NCI-H748 (cell line): ENCODE measurements around the gene OR5K2.
A peak's percentile ranks its signal among the peaks of the same experiment; 100 is the strongest.

Experiments used
- DNase-seq: peaks from one replicate; lab custom pipeline; 2025; ENCODE audit not compliant: unreplicated experiment; lab: John Stamatoyannopoulos, UW

Gene OR5K2

DNA sequence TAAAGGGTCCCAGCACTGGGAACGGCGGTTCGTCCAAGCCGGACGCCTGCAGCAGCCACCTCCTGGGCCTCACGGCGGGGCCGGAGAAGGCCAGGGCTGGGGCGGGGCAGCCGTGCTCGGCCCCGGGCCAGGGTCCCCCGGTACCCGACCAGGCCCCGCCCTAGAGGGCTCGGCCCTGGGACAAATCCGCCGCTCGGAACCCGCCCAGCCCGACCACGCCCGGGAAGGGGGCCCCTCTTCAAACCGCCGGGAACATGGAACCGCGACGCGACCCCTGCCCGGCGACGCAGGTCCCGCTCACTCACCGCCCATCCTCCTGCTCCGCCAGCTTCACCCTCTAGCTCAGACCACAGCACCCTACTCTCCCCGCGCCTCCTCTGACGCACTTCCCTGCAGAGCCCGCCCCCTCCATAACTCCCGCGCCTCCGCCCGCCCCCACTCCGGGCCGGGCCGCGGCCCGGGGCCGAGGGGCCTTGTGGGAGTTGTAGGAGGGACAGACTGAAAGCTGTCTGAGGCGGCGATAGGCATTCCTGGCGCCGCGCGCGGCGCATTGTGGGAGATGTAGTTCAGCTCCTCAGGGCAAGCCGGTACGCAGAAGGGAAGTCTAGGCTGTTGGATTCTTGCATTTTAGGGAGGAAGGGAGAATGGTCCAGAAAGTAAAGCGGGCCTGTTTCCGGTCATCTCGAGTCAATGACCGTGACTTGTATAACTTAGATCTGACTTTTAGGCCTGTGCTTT lies 25.2 kb downstream of the OR5K2 start, which contains the start of gene CLDND1:
Gene CLDND1 (minus strand): TSS at position 359 of the 738 bp plus-strand sequence. CDS start 1,478 bp downstream, outside the sequence.
- peak; percentile 93 for DNase-seq

GRCh38 chr3:98525494-98525893 lies 28.0 kb downstream of the OR5K2 start:
- no peak for DNase-seq

- DNase-seq = no peak
Measured at GRCh38 chr3:98528474-98529346, 31.2 kb downstream of the OR5K2 start.

- no peak for DNase-seq
Measured at GRCh38 chr3:98529856-98530459, 32.5 kb downstream of the OR5K2 start.

DNA sequence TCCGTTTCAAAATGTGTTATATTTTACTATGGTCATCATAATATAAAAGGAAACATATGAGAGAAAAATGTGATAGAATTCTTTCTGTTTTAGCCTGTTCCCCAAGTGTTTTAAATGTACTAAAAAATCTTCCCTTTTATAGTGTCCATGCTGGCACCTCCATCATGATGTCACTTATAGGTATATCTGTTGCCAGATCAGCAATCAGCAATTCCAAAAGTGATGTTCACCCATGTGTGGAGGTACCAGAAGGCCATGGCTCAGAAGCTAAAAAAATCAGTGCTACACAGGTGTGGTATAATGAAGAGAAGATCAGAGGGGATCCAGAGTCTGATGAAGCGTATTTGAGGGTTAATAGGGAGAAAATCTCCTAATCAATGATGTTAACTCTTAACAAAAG lies 33.2 kb downstream of the OR5K2 start:
- DNase-seq = no peak

DNA sequence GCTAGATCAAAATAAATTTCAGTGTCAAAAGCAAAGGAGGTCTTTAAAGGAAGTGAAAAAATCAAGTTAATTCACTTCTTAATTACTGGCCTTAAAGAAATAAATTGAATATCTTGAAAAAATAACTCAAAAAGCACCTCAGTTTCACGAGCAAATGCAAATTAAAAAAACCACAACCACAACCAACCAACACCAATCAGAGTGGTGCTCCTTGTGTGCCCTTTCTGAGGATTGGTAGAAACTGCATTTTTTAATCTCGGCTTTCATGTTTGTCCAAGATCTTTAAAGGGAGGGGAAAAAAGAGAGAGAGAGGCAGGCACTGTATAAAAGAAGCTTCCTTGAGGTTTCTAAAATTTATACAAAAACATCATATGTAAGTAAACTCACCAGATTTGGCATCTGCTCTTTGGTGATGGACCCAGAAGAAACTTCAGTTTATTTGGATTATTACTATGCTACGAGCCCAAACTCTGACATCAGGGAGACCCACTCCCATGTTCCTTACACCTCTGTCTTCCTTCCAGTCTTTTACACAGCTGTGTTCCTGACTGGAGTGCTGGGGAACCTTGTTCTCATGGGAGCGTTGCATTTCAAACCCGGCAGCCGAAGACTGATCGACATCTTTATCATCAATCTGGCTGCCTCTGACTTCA lies 34.3 kb downstream of the OR5K2 start, which contains the start of gene GPR15:
Gene GPR15 (plus strand): TSS at position 357 of the 653 bp plus-strand sequence. CDS start 56 bp downstream, at position 413.
- no peak for DNase-seq

DNA sequence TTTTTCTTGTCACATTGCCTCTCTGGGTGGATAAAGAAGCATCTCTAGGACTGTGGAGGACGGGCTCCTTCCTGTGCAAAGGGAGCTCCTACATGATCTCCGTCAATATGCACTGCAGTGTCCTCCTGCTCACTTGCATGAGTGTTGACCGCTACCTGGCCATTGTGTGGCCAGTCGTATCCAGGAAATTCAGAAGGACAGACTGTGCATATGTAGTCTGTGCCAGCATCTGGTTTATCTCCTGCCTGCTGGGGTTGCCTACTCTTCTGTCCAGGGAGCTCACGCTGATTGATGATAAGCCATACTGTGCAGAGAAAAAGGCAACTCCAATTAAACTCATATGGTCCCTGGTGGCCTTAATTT lies 34.8 kb downstream of the OR5K2 start:
- no peak for DNase-seq

DNA sequence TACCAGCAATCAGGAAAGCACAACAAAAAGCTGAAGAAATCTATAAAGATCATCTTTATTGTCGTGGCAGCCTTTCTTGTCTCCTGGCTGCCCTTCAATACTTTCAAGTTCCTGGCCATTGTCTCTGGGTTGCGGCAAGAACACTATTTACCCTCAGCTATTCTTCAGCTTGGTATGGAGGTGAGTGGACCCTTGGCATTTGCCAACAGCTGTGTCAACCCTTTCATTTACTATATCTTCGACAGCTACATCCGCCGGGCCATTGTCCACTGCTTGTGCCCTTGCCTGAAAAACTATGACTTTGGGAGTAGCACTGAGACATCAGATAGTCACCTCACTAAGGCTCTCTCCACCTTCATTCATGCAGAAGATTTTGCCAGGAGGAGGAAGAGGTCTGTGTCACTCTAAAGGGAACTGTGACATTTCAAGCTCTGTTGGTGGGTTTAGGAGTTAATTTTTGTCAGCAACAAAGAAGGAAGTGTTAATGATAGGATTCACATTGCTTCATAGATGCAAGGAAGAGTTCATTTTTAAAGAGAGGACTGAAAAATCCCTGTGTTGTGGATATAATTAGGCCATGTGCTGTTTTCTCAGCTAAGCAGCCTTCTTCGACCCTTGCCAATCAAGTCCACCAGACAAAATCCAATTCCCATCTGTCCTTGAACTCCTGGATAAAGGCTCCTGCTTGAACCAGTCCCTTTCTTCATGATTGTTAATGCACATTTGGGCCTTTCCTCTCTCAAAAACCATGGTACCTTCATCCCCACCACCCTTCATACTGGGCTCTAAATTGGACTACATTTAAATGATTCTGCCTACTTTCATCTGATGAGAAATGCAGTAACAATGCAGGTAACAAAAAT lies 35.5 kb downstream of the OR5K2 start:
- no peak for DNase-seq

DNA sequence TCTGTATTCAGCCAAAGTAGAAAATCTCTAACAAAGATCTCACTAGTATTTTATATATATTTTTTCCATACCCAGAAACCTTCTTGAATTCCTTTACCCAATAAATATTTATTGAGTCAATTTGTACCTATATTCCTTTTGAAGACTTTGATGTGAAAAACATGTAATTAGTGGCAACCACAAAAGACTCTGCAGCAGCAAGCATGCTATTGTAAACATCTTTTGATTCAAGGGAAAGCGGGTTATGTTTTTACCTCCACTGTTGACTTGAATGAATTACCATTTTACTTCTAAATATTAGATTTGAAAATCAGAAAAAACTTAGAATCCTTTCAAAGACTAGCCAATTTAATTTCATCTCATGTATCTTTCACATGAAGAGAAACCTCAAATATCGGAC lies 36.7 kb downstream of the OR5K2 start:
- no peak for DNase-seq

DNA sequence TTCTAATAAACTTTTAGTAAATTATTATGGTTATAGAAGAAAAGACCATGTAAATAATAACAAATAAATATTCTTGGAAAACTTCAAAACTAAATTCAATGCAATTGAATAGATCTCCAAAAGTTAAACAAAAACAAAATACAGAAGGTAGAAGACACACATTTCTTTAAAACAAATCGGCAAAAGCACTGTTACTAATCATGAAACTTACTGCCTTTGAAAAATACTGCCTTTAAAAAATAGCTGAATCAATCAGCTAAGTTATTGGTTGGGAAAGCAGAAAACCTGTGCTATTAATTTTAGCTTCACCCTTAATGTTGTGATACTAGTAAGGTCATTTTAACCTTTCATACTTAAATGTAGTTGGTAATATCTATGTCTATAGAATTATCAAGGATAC lies 37.3 kb downstream of the OR5K2 start:
- no peak for DNase-seq

GRCh38 chr3:98536456-98537017 lies 39.1 kb downstream of the OR5K2 start:
- DNase-seq = no peak

DNA sequence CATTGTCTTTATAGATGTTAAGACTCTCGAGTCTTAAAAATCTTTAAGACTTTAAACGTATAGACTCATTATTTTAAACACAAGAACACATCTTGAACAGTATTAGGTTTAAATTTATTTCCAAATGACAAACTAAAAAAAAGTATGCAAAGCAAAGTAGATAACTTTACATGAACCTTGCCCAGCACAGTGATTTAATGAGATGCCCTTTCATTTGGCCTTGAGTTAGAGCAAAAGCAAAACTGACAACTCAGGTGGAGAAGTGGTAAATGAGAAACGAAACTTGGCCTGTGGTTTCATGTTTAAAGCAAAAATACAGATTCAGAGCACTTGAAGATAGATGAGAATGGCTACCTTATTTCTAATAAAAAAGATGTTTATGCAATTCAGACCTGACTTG lies 42.9 kb downstream of the OR5K2 start:
- DNase-seq = no peak

- no peak for DNase-seq
Measured at GRCh38 chr3:98541695-98542094, 44.2 kb downstream of the OR5K2 start.

DNA sequence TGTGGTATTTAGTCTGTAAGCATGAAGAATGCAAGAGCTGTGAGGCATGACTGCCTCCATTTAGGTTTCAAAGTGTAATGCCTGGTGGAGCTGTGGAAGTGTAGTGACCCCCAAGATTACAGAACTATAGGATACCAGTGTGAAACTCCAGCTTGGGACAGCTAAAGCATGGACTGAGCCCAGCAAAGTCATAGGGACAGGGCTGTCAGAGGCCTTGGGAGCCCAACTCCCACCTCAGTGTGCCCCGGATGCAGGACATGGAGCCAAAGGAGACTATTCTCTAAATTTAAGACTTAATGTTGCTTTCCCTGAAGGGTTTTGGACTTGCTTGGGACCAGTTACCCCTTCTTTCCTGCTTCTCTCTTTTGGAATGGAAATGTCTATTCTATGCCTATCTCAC lies 45.1 kb downstream of the OR5K2 start:
- no peak for DNase-seq

GRCh38 chr3:98545940-98546339 lies 48.5 kb downstream of the OR5K2 start:
- DNase-seq = no peak
